Measurements from ENCODE around the gene BBOF1. TPM values are rescaled to one million over a fixed set of nuclear protein-coding genes. Genes with fewer than 3 reads are reported as not detected.
"Not testable (repeated sequence)": the region's sequence is repeated elsewhere in the genome, so short reads cannot be mapped to it uniquely, and the experiment has no call there.

The BBOF1 gene
- total and polyA plus RNA-seq, 2 donors: 7.5 to 23.9 TPM

DNA sequence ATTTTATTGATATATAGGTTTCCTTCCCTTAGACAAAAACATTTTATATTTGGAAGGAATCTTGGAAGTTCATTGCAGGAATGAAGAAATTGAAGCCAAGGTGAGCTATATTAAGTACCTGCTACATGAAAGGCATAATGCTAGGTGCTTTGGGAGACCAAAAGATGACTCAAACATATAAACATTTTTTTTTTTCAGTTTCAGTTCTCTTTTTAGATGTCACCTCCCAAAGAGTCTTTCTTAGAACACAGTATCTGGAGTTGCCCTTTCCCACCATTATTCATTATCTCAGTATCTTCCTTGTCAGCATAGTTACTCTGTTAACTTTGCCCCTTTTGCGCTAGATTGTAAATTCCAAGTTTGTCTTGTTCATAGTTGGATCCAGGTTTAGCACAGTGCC is 66.7 kb downstream of the BBOF1 start:
- H3K4me1 ChIP-seq (ENCODE audit: insufficient read depth): no peaks in the 10 kb centered on the region
- 85% methylated on average over 1 of the region's 1 CpG for WGBS
- H3K36me3 ChIP-seq (ENCODE audit: insufficient read depth): no peaks in the 10 kb centered on the region
- H3K4me3 ChIP-seq (ENCODE audit: low read depth, low read length): peak overlapping the region; percentile 64
- H3K27ac ChIP-seq (ENCODE audit: low read depth): no peak overlapping the region
- DNase-seq (ENCODE audit: extremely low spot score): no peak

DNA sequence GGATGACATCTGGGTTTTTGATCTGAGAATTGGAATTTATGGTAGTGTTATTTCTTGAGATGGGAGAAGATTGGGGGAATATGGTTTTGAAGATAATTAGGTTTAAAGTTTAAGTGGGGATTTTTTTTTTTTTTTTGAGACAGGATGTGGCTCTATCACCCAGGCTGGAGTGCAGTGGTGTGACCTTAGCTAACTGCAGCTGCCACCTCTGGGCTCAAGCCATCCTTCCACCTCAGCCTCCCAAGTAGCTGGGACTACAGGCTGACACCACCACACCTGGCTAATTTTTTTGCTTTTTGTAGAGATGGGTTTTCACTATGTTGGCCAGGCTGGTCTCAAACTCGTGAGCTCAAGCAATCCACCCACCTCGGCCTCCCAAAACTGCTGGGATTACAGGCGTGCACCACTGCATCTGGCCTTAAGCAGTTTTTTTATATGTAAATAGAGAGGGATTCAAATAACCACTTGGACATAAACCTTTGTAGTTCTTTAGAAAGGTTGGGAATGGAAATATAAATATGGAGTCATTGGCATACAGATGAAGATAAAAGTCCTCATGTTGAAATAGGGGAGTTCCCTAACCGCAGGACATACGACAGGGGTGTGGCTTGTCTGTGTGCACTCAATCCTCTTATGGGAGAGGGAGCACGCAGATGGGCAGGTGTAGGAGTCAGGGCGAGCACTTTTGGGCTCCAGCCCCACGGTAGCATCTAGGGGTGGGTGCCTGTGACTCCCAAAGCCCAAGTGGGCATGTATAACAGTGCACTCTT is 70.3 kb downstream of the BBOF1 start:
- no peaks in the 10 kb centered on the region for H3K4me1 ChIP-seq (ENCODE audit: insufficient read depth)
- H3K27ac ChIP-seq (ENCODE audit: low read depth): no peak overlapping the region
- H3K4me3 ChIP-seq (ENCODE audit: low read depth, low read length): no peak overlapping the region
- WGBS: 94% methylated on average over 8 of the region's 8 CpGs
- H3K36me3 ChIP-seq (ENCODE audit: insufficient read depth): no peaks in the 10 kb centered on the region
- no peak for DNase-seq (ENCODE audit: extremely low spot score)

DNA sequence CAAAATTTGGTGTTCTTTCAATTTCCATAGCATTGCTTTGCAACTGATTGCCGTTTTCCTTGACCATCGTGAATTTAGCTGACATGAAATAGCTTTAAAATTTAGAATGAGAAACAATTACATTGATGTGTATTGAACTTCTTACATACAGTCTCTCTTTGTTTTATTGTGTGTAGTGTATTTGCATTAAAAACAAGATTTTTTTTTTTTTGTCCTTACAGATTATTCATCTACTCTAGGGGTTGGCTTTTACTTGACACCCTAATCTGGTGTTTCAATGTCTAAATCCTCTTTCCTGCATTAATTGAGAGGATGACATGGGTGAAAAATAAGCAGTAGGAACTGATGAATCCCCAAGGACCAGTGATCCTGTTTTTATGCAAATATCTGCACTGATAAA is 86.2 kb downstream of the BBOF1 start:
- Histone ChIP-seq H3K27ac (ENCODE audit: low read depth) (no peak overlapping the region), H3K4me1 (ENCODE audit: insufficient read depth) (no peaks in the 10 kb centered on the region), H3K36me3 (ENCODE audit: insufficient read depth) (peaks cover 3% of the 10 kb centered on the region), H3K4me3 (ENCODE audit: low read depth, low read length) (no peak overlapping the region)
- DNase-seq (ENCODE audit: extremely low spot score): no peak
- WGBS: 89% methylated on average over 2 of the region's 2 CpGs

DNA sequence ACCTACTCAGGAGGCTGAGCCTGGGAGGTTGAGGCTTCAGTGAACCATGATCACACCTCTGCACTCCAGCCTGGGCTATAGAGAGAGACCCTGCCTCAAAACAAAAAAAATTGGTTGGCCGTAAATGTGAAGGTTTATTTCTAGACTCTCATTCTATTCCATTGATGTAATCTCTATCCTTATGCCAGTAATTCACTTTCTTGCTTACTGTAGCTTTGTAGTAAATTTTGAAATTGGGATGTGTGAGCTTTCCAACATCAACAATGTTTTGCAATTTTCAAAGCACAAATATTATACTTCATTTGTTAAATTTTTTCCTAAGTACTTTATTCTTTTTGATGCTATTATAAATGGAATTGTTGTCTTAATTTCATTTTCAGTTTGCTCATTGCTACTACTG is 90.2 kb downstream of the BBOF1 start:
- Histone ChIP-seq H3K27ac (ENCODE audit: low read depth) (no peak overlapping the region), H3K4me1 (ENCODE audit: insufficient read depth) (no peaks in the 10 kb centered on the region), H3K4me3 (ENCODE audit: low read depth, low read length) (no peak overlapping the region), H3K36me3 (ENCODE audit: insufficient read depth) (no peaks in the 10 kb centered on the region)
- 61% methylated on average over 1 of the region's 1 CpG for WGBS
- DNase-seq (ENCODE audit: extremely low spot score): no peak

DNA sequence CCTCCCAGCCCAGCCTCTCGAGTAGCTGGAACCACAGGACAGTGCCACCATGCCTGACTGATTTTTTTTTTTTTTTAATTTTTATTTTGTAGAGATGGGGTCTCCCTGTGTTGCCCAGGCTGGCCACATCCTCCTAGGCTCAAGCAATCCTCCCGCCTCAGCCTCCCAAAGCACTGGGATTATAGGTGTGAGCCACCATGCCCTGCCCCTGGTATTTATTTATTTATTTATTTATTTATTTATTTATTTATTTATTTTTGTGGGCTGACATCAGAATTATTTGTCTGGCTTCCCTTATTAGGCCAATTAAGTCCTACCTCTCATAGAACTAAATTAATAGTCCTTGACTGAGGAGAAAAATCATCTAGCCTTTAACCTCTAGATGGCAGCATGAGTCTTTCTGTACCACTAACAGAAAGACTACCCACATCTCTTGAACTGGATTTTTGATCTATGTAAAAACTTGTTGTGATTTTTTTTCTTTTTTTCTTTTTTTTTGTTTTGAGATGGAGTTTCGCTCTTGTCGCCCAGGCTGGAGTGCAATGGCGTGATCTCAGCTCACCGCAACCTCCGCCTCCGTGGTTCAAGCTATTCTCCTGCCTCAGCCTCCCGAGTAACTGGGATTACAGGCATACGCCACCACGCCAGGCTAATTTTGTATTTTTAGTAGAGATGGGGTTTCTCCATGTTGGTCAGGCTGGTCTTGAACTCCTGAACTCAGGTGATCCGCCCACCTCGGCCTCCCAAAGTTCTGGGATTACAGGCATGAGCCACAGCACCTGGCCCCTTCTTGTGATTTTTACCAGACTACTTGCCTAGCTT is 92.5 kb downstream of the BBOF1 start:
- not testable (repeated sequence) for H3K4me1 ChIP-seq (ENCODE audit: insufficient read depth); H3K4me3 ChIP-seq (ENCODE audit: low read depth, low read length); H3K36me3 ChIP-seq (ENCODE audit: insufficient read depth); H3K27ac ChIP-seq (ENCODE audit: low read depth); DNase-seq (ENCODE audit: extremely low spot score)
- WGBS: 92% methylated on average over 13 of the region's 13 CpGs

Small RNA genes within 50 kb of the gene (small RNA-seq; reads per million reads assigned to genes)
- not detected for gene AC005480.2

Other genes starting within 250 kb of the BBOF1 start
- gene PTGR2, start 167.5 kb upstream of the BBOF1 start, total RNA-seq: 13.3 TPM
- 5.5 TPM for gene PTGR2, start 167.5 kb upstream of the BBOF1 start, polyA plus RNA-seq
- 75.4 TPM for gene ZNF410, start 132.5 kb upstream of the BBOF1 start, total RNA-seq
- gene ZNF410, start 132.5 kb upstream of the BBOF1 start, polyA plus RNA-seq: 32.9 TPM
- gene FAM161B, start 69.3 kb upstream of the BBOF1 start, total RNA-seq: 7.9 TPM
- gene FAM161B, start 69.3 kb upstream of the BBOF1 start, polyA plus RNA-seq: 7.4 TPM
- 26.1 TPM for gene COQ6, start 69.0 kb upstream of the BBOF1 start, total RNA-seq
- 29.7 TPM for gene COQ6, start 69.0 kb upstream of the BBOF1 start, polyA plus RNA-seq
- 21.3 TPM for gene ENTPD5, start 61 bp upstream of the BBOF1 start, total RNA-seq
- 8.9 TPM for gene ENTPD5, start 61 bp upstream of the BBOF1 start, polyA plus RNA-seq
- 48.3 TPM for gene ALDH6A1, start 65.1 kb downstream of the BBOF1 start, total RNA-seq
- gene ALDH6A1, start 65.1 kb downstream of the BBOF1 start, polyA plus RNA-seq: 24.8 TPM
- 17.5 TPM for gene LIN52, start 65.6 kb downstream of the BBOF1 start, total RNA-seq
- 11.8 TPM for gene LIN52, start 65.6 kb downstream of the BBOF1 start, polyA plus RNA-seq
- gene VSX2, start 220.1 kb downstream of the BBOF1 start, total RNA-seq: not detected
- gene VSX2, start 220.1 kb downstream of the BBOF1 start, polyA plus RNA-seq: not detected

All from urinary bladder (tissue), 4 donors.